Osteocyte (in vitro differentiated cells): Measurements from ENCODE around the gene FRAS1. TPM values are rescaled to one million over a fixed set of nuclear protein-coding genes. Genes with fewer than 3 reads are reported as not detected.
"Not testable (repeated sequence)": the region's sequence is repeated elsewhere in the genome, so short reads cannot be mapped to it uniquely, and the experiment has no call there.

Experiments
- DNase-seq: peaks from one replicate; pipeline ENCODE4 v3.0.0; 2021; ENCODE audit warnings: mixed read lengths; ENCODE audit not compliant: unreplicated experiment; ENCODE audit errors: extremely low spot score
- H3K27ac Mint-ChIP-seq: one replicate; pipeline ENCODE4 v1.8.0; 2021; ENCODE audit warnings: mild to moderate bottlenecking, mixed read lengths; ENCODE audit not compliant: unreplicated experiment
- H3K27me3 Mint-ChIP-seq: one replicate; pipeline ENCODE4 v1.8.0; 2021; ENCODE audit warnings: mixed read lengths; ENCODE audit not compliant: unreplicated experiment
- H3K36me3 Mint-ChIP-seq: one replicate; pipeline ENCODE4 v1.8.0; 2021; ENCODE audit warnings: mixed read lengths; ENCODE audit not compliant: unreplicated experiment
- H3K4me1 Mint-ChIP-seq: one replicate; pipeline ENCODE4 v1.8.0; 2021; ENCODE audit warnings: mixed read lengths; ENCODE audit not compliant: unreplicated experiment
- H3K4me3 Mint-ChIP-seq: one replicate; pipeline ENCODE4 v1.8.0; 2021; ENCODE audit warnings: mild to moderate bottlenecking, moderate library complexity, mixed read lengths; ENCODE audit not compliant: unreplicated experiment
- H3K9me3 Mint-ChIP-seq: one replicate; pipeline ENCODE4 v1.8.0; 2021; ENCODE audit warnings: mixed read lengths; ENCODE audit not compliant: unreplicated experiment
- CTCF ChIP-seq: fragments of 200-600 bp; sonication (generic); IDR thresholded peaks from 2 replicates; pipeline ENCODE4 v1.5.0; 2021; ENCODE audit warnings: antibody characterized with exemption, mild to moderate bottlenecking, moderate library complexity
- total RNA-seq: library from RNA; stranded (reverse); gene quantifications from 2 replicates; pipeline ENCODE4 v1.2.1, GENCODE V29; 2021

The FRAS1 gene
- total RNA-seq, 1 donor from 2014 or later, result 0.89 TPM

GRCh38 chr4:78324625-78325024, 267.5 kb downstream of the FRAS1 start:
- no peaks in the 10 kb centered on the region for H3K9me3 Mint-ChIP-seq
- TF ChIP-seq CTCF, result no peak
- DNase-seq, result no peak
- H3K27ac Mint-ChIP-seq, result no peak overlapping the region
- peaks cover 4% of the 10 kb centered on the region for H3K27me3 Mint-ChIP-seq
- H3K36me3 Mint-ChIP-seq, result no peaks in the 10 kb centered on the region
- H3K4me1 Mint-ChIP-seq, result no peaks in the 10 kb centered on the region
- H3K4me3 Mint-ChIP-seq, result no peak overlapping the region

GRCh38 chr4:78325271-78326157, 268.4 kb downstream of the FRAS1 start:
- Mint-ChIP-seq H3K27me3 (peaks cover 4% of the 10 kb centered on the region), H3K9me3 (no peaks in the 10 kb centered on the region), H3K4me1 (no peaks in the 10 kb centered on the region), H3K36me3 (no peaks in the 10 kb centered on the region), H3K4me3 (no peak overlapping the region), H3K27ac (no peak overlapping the region)
- no peak for DNase-seq
- TF ChIP-seq CTCF, result no peak

GRCh38 chr4:78328591-78328990, 271.5 kb downstream of the FRAS1 start:
- DNase-seq, H3K4me3 Mint-ChIP-seq, H3K9me3 Mint-ChIP-seq, H3K36me3 Mint-ChIP-seq, H3K4me1 Mint-ChIP-seq, H3K27me3 Mint-ChIP-seq, H3K27ac Mint-ChIP-seq: not testable (repeated sequence)

- no peak for DNase-seq
- Mint-ChIP-seq H3K4me3 (no peak overlapping the region), H3K27me3 (peaks cover 6% of the 10 kb centered on the region), H3K4me1 (no peaks in the 10 kb centered on the region), H3K27ac (no peak overlapping the region), H3K9me3 (peaks cover 4% of the 10 kb centered on the region), H3K36me3 (no peaks in the 10 kb centered on the region)
- no peak for TF ChIP-seq CTCF
Observed at GRCh38 chr4:78331186-78331585, 274.1 kb downstream of the FRAS1 start.

- Mint-ChIP-seq H3K36me3 (no peaks in the 10 kb centered on the region), H3K4me3 (no peak overlapping the region), H3K4me1 (no peaks in the 10 kb centered on the region), H3K9me3 (peaks cover 4% of the 10 kb centered on the region), H3K27ac (no peak overlapping the region), H3K27me3 (peaks cover 6% of the 10 kb centered on the region)
- no peak for TF ChIP-seq CTCF
- DNase-seq, result no peak
Observed at GRCh38 chr4:78331965-78332364, 274.8 kb downstream of the FRAS1 start.
